Muscle of leg (tissue), 11 donors: Measurements from ENCODE around the gene COL20A1. TPM values are rescaled to one million over a fixed set of nuclear protein-coding genes. Genes with fewer than 3 reads are reported as not detected.
A peak's percentile ranks its signal among the peaks of the same experiment; 100 is the strongest.

ENCODE experiments used
- DNase-seq: peaks from one replicate; pipeline ENCODE4 v3.0.0; 2013
- H3K27ac ChIP-seq: one replicate; pipeline ENCODE4 v1.5.1; 2013; ENCODE audit warnings: mild to moderate bottlenecking, low read length, control low read depth
- H3K27me3 ChIP-seq: one replicate; pipeline ENCODE4 v1.6.1; 2013; ENCODE audit warnings: low read length; ENCODE audit not compliant: control insufficient read depth, insufficient read depth
- H3K36me3 ChIP-seq: one replicate; pipeline ENCODE4 v1.6.1; 2013; ENCODE audit warnings: low read length; ENCODE audit not compliant: control insufficient read depth, insufficient read depth
- H3K4me1 ChIP-seq: one replicate; pipeline ENCODE4 v1.6.1; 2013; ENCODE audit warnings: low read length; ENCODE audit not compliant: control insufficient read depth, insufficient read depth
- H3K4me3 ChIP-seq: one replicate; pipeline ENCODE4 v1.5.1; 2013; ENCODE audit warnings: low read length, control low read depth
- H3K9me3 ChIP-seq: replicated peaks from 2 replicates; pipeline ENCODE4 v1.6.1; 2013; ENCODE audit warnings: low read depth, low read length; ENCODE audit not compliant: control insufficient read depth
- WGBS: methylation state at CpG from one replicate; pipeline ENCODE4 v1.1.5; 2013; ENCODE audit warnings: missing lambda C conversion rate; ENCODE audit not compliant: insufficient coverage; 5-methylcytosine and 5-hydroxymethylcytosine counted together
- polyA plus RNA-seq, 8 donors: library from polyadenylated mRNA; unstranded; fragments of 120-200 nt; gene quantifications; one replicate each; pipeline versions ENCODE4 v1.2.1 to v1.2.3, GENCODE V29; 2013; ENCODE audit warnings: inconsistent platforms in 1 of 8, low replicate concordance in 1 of 8; ENCODE audit not compliant: insufficient read length in 8 of 8, insufficient read depth in 1 of 8
- total RNA-seq: library from RNA; stranded (reverse); fragments of 120-200 nt; gene quantifications from one replicate; pipeline ENCODE4 v1.2.4, GENCODE V29; 2013

The COL20A1 gene
- total and polyA plus RNA-seq, 9 donors, result 4.6 to 15.2 (median 9.3) TPM

DNA sequence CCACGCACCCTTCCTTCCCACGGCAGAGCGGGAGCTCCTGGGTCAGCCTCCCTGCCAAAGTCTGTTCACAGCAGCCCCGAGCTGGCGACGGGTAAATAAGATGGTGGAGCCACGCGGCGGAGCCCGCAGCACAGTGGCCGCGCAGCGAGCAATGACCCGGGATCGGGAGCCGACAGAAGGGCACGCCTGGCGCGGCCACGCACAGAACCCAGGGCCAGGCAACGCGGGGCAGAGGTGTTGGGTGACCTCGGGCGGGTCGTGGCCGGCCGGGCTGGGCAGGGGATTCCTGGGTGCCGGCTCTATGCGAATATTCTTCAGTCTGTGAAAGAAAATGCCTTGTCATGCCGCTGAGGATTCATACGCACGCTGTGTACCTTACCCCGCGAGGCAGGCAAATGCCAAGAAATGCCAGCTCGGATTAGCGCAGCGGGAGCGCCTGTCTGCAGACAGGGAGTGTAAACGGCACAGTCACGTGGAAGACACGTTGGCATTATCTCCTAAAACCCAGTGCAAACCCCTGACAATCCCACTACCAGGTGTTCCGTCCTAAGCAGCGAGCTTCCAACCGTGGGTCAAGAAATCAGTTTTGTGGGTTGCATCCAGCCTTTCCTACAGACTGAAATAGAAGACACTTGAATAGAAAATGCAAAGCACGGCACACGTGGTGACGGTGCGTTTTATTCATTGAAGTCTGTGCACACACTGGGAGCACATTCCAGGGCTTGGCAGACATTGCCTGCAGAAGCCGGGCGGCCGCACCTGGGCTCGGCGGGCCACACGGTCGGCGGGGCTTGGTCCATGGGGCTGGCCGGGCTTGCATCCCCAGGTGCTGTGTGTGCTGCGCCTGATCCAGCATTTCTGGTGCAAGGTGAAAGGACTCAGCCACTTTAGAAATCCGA is 49.8 kb downstream of the COL20A1 start:
- WGBS, result 74% methylated on average over 58 of the region's 59 CpGs
- Histone ChIP-seq H3K4me1 (peaks cover 43% of the 10 kb centered on the region), H3K4me3 (no peak overlapping the region), H3K36me3 (no peaks in the 10 kb centered on the region), H3K27ac (no peak overlapping the region), H3K9me3 (no peaks in the 10 kb centered on the region), H3K27me3 (peaks cover 34% of the 10 kb centered on the region)
- no peak for DNase-seq

DNA sequence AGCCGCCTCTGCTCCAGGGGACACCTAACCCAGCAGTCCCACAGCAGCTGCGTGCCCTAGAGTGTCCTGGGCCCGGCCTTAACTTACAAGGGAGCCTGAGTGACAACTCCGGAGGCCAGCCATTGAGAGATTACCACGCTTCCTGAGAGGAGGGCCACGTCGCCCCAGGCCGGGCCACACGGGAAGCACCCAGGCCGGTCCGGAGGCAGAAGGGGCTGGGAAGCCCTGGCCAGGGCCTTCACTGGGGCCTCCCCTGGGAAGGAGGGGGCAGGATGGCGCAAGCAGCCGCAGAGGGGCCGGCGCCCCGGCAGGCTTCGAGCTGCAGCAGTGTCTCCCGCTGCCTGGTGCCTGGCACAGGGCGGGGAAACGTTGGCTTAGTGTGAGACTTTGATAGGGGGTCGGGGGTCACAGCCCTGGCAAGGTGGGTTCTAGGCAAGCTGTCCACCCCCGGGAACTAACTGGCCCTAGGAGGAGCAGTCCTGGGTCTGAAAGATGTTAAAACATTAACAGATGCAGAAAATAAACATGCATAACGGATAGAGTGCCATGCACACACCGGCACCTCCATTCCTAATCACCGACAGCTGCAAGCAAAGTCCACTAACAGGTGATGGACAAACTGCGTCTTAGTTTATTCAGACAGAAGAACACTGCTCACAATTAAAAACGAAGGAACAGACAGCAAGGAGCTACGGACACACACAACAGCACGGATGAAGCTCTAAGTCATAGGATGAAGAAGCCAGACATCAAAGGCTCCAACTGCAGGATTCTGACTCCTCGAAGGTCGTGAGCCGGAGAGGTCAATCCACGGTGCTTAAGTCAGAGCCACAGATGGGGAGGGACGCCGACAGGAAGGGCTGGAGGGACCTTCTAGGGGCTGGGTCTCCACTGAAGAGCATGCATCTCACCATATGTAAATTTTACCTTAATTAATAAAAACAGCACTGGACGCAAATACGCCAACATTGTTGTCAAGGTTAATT is 50.8 kb downstream of the COL20A1 start:
- Histone ChIP-seq H3K4me3 (no peak overlapping the region), H3K27me3 (peaks cover 36% of the 10 kb centered on the region), H3K36me3 (no peaks in the 10 kb centered on the region), H3K27ac (no peak overlapping the region), H3K4me1 (peaks cover 43% of the 10 kb centered on the region), H3K9me3 (no peaks in the 10 kb centered on the region)
- WGBS, result 24% methylated on average over 18 of the region's 37 CpGs
- no peak for DNase-seq

DNA sequence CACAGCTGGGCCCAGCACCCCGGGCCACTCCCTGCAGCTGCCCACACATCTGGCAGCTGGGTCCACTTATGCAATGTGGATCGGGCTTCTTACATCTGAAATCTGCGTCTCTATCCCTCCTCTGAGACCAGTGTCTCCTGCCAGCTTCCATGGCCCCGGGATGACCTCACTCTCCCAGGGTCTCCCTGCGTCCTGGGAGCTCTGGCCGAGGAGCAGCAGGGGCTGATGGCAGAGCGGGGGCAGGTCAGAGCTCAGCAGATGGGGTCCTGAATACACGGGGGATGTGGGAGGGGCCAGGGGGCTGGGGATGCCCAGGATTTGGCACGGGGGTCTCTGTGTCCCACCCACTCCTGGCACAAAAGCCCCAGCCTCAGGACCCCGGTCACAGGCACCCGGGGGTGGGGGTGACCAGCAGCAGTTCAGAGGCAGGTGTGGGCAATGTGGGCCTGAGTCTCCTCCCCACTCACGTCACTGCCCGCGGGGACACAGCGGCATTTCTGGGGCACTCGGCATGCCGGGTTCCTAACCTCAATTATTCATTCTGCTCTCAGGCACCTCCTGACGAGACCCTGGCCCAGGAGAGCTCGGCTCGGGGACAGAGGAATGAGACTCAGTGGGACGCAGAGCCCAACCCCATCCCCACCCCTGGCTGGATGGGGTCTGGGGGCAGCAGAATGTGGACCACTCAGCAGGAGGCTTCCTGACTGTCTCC is 51.8 kb downstream of the COL20A1 start:
- no peaks in the 10 kb centered on the region for H3K9me3 ChIP-seq
- no peak overlapping the region for H3K4me3 ChIP-seq
- H3K27me3 ChIP-seq, result peaks cover 36% of the 10 kb centered on the region
- H3K36me3 ChIP-seq, result no peaks in the 10 kb centered on the region
- H3K27ac ChIP-seq, result no peak overlapping the region
- DNase-seq, result peak; percentile 74
- H3K4me1 ChIP-seq, result peaks cover 43% of the 10 kb centered on the region
- 17% methylated on average over 2 of the region's 21 CpGs for WGBS

DNA sequence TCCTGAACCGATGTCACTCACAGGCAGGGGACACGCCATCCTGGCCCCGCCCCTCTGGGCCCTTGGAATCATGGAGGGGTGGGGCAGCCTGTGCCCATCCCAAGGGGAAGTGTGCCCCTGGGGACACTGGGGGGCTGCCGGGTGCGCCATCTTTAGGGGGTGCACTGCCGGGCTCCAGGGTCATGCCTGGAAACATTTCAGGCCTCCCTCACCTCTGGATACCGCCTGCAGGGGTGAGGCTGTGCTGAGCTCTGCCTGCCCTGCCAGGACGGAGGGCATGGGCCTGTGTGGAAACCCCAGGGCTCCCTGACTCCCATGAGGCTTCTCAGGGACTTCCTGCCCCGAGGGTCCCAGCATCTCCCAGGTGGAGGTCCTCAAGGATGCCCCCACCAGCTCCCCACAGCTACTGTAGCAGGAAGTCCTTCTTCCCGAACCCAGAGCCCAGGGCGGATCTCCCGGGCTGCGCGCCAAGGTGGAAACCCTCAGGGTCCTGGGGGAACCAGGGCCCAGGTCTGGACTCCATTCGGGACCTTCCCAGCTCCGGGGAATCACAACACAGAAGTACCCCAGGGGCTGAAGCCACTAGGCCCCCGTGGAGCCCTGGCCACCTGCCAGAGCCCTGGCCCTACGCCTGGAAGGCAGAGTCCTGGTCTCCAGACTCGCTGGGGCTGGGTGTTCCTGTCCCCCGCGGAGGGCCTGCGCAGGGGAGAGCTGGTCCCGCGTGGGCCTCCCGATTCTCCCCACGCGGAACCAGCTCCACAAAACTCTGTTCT is 52.5 kb downstream of the COL20A1 start:
- Histone ChIP-seq H3K27me3 (peaks cover 36% of the 10 kb centered on the region), H3K36me3 (no peaks in the 10 kb centered on the region), H3K4me3 (no peak overlapping the region), H3K27ac (no peak overlapping the region), H3K9me3 (no peaks in the 10 kb centered on the region), H3K4me1 (peaks cover 43% of the 10 kb centered on the region)
- DNase-seq, result peak; percentile 27
- WGBS, result 61% methylated on average over 26 of the region's 27 CpGs

DNA sequence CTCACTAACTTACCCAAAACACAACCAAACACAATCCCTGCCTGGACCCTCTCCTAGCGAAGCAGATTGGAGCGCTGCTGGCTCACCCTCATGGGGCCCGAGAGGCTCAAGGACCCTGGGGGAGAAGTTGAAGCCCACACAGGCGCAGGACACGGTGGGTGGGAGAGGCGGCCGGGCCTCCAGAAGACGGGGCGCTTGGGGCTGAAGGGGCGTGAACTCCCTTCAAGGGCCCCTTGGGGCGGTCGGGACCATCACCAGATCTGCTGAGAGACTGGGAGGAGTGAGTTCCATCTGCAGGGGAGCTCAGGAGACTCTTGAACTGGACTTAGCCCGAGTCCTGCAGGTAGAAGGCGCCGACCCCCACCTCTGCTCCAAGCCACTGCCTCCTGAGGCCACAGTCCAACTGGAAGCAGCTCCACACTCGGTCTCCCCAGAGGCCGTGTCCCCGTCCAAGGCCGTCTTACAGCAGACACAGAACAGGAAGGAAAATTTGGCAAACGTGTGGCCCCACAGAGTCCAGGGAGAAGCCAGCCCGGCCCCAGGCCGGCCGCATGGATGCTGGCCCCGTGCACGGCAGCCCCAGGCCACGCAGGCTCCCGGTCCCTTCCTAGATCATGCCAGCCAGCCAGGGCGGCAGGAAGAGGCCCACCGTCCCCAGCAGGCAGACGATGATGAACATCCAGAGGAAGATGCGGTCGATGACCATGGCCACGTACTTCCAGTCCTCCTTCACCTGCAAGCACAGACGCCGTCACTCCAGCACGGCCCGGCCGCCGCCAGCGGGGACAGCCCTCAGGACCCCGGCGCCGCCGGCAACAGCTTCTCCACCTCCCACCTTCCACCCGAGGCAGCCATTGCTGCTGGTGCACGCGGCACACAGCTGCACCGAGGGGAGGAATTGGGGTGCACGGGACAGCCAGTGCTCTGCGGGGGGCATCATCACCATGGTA is 53.4 kb downstream of the COL20A1 start:
- peaks cover 44% of the 10 kb centered on the region for H3K4me1 ChIP-seq
- H3K27me3 ChIP-seq, result peaks cover 36% of the 10 kb centered on the region
- no peak for DNase-seq
- H3K4me3 ChIP-seq, result no peak overlapping the region
- no peaks in the 10 kb centered on the region for H3K36me3 ChIP-seq
- WGBS, result 62% methylated on average over 39 of the region's 50 CpGs
- H3K9me3 ChIP-seq, result no peaks in the 10 kb centered on the region
- H3K27ac ChIP-seq, result no peak overlapping the region

DNA sequence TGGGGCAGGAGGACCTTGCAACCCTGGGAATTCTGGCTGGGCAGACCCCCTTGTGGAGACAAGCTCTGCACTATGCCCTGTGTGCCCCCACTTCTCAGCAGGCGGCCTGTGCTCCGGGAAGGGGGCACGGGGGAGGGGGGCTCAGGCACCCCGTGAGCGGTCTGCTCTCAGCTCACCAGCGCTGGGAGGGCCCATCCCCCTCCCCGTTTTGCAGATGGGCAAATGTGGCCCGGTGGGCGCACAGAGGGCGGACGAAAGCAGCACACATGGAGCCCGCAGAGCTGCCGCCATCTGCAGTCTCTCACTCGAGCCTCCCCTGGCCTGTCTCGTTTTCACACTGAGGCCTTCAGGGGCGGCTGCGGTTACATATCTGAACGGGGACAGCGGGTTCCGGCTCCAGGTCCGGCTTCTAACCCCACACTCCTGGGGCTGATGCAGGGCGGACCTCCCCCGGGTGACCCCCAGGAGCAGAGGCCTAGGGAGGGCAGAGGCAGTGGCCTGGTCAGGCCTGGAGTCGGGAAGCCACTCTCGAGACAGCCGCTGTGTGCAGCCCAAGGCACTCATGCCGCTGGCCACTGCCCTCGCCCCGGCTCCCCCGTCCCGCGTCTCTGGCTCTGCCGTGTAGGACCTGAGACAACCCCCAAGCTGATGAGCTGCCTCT is 54.2 kb downstream of the COL20A1 start:
- no peak overlapping the region for H3K4me3 ChIP-seq
- H3K36me3 ChIP-seq, result no peaks in the 10 kb centered on the region
- no peak overlapping the region for H3K27ac ChIP-seq
- DNase-seq, result no peak
- H3K9me3 ChIP-seq, result no peaks in the 10 kb centered on the region
- H3K27me3 ChIP-seq, result peaks cover 29% of the 10 kb centered on the region
- H3K4me1 ChIP-seq, result peaks cover 52% of the 10 kb centered on the region
- WGBS, result 64% methylated on average over 27 of the region's 33 CpGs

DNA sequence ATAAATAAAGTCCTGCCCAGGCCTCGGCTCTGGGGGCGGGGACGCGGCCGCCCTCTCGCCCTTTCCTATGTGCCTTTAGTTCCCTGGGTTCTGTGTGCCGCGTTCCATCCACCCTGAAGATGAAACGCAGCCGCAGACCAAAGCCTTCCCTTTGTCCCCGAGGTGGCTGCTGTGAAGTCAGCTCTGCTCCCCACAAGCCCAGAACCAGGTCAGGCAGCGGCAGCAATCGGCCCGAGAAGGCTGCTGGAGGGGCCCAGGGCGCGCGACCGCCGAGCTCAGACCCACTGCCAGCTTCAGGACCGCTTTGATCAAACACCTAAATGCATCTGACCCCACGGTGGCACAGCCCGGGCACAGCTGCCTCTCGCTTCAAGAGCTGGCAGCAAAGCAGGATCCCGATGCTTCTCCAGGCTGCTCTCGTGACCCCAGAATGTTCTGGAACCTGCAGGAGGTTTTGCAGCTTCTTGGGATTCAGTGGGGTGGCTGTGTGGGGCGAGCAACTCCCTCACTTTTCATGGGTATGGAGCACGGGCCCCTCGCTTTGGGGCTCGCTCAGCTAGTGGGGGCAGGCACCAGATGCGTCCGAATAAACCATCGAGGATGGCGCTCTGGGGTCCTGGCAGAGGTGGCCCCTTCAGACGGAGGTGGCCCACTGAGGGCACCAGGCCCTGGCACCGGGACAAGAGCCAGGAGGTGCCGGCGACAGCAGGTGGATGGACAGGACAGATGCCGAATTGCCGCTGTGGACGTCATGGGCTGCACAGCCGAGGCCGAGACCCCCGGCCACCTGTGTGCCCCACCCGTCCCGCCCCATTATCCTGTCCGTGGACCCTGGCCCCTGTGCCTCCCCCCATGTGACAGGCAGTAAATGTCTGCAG is 55.2 kb downstream of the COL20A1 start:
- no peak for DNase-seq
- H3K36me3 ChIP-seq, result no peaks in the 10 kb centered on the region
- WGBS, result 71% methylated on average over 46 of the region's 46 CpGs
- H3K4me1 ChIP-seq, result peaks cover 55% of the 10 kb centered on the region
- H3K27ac ChIP-seq, result no peak overlapping the region
- no peak overlapping the region for H3K4me3 ChIP-seq
- no peaks in the 10 kb centered on the region for H3K9me3 ChIP-seq
- peaks cover 20% of the 10 kb centered on the region for H3K27me3 ChIP-seq
